Activated T-cell treated with anti-CD3 and anti-CD28 coated beads, Interleukin-2, amount 50 U/mL, for 72 hours (primary cell): ENCODE results near the gene POM121. TPM values are rescaled to one million over a fixed set of nuclear protein-coding genes. Genes with fewer than 3 reads are reported as not detected.
A peak's percentile ranks its signal among the peaks of the same experiment; 100 is the strongest.
"Not testable (repeated sequence)": the region's sequence is repeated elsewhere in the genome, so short reads cannot be mapped to it uniquely, and the experiment has no call there.

Source experiments
- ATAC-seq, 2 donors: fragments of 150-1000 bp; cut with Tn5 transposase; replicated peaks in 1 of 2; 2 replicates each; pipeline ENCODE4 v1.10.0; 2021; ENCODE audit warnings: moderate library complexity in 2 of 2, mild to moderate bottlenecking in 1 of 2
- DNase-seq, 2 donors: peaks; one replicate each; pipeline ENCODE4 v3.0.0; 2021 to 2022; ENCODE audit warnings: mixed read lengths in 1 of 2
- H3K27ac Mint-ChIP-seq: one replicate; pipeline ENCODE4 v1.8.0; 2022; ENCODE audit warnings: mild to moderate bottlenecking, moderate library complexity, mixed read lengths
- H3K27me3 Mint-ChIP-seq: one replicate; pipeline ENCODE4 v1.8.0; 2022; ENCODE audit warnings: low read depth, mixed read lengths
- H3K36me3 Mint-ChIP-seq, 2 donors: one replicate each; pipeline ENCODE4 v1.8.0; 2022; ENCODE audit warnings: mixed read lengths in 2 of 2, mild to moderate bottlenecking in 1 of 2; ENCODE audit not compliant: insufficient read depth in 2 of 2
- H3K4me1 Mint-ChIP-seq: one replicate; pipeline ENCODE4 v1.8.0; 2022; ENCODE audit warnings: low read depth, mixed read lengths
- H3K4me3 Mint-ChIP-seq, 2 donors: one replicate each; pipeline ENCODE4 v1.8.0; 2022; ENCODE audit warnings: mild to moderate bottlenecking in 2 of 2, mixed read lengths in 2 of 2, moderate library complexity in 2 of 2
- H3K9me3 Mint-ChIP-seq, 2 donors: one replicate each; pipeline ENCODE4 v1.8.0; 2022; ENCODE audit warnings: mixed read lengths in 2 of 2
- total RNA-seq, 2 donors: library from RNA; stranded (reverse); gene quantifications; one replicate each; pipeline ENCODE4 v1.2.3, GENCODE V29; 2022

The POM121 gene
- 10 to 100 TPM; 63.4 to 68.0 TPM for total RNA-seq

GRCh38 chr7:72924733-72925545 lies at the start of gene POM121:
Gene POM121, plus strand, starts transcription at chr7:72925095. Its CDS starts 27 bp downstream, at chr7:72925122.
- DNase-seq, result peak; percentile 85 to 90
- peaks cover 12 to 29% of the 10 kb centered on the region in 2 donors for H3K36me3 Mint-ChIP-seq
- no peaks in the 10 kb centered on the region for H3K9me3 Mint-ChIP-seq
- ATAC-seq, result peak; percentile 94 to 95
- peaks cover 30% of the 10 kb centered on the region for H3K4me1 Mint-ChIP-seq
- peak within 1 kb of the TSS; percentile 99 for H3K4me3 Mint-ChIP-seq
- no peaks in the 10 kb centered on the region for H3K27me3 Mint-ChIP-seq
- H3K27ac Mint-ChIP-seq, result peak within 1 kb of the TSS; percentile 99

- Mint-ChIP-seq H3K4me3 (peak overlapping the region; percentile 87 to 98), H3K4me1 (peaks cover 18% of the 10 kb centered on the region), H3K27ac (peak overlapping the region; percentile 57), H3K36me3 (peaks cover 6 to 11% of the 10 kb centered on the region in 2 donors)
- DNase-seq, result peak; percentile 80 to 83
- peak; percentile 100 for ATAC-seq
- H3K9me3 Mint-ChIP-seq, H3K27me3 Mint-ChIP-seq: not testable (repeated sequence)
Observed at GRCh38 chr7:72879079-72879736, 45.7 kb upstream of the POM121 start.

DNA sequence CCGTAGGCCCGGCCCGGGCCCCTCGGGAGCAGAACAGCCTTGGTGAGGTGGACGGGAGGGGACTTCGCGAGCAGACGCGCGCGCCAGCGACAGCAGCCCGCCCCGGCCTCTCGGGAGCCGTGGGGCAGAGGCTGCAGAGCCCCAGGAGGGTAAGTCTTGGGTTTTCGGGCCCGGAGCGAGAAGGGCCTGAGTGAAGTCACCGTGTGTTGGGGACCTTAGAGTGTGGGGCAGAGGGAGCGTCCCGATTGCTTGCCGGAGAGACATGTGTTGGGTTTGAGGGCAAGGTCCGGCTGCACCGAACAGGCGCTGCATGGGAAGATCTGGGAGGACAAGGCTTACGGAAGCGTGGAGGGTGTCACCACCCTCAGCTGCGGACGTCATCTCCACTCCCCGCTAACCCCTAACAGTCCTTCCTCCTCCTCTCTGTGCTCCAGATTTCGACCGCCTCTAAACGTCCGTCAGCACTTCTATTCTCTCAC lies 45.1 kb upstream of the POM121 start:
- Mint-ChIP-seq H3K27ac (peak overlapping the region; percentile 94), H3K4me1 (peaks cover 18% of the 10 kb centered on the region), H3K4me3 (peak overlapping the region; percentile 87 to 98), H3K36me3 (peaks cover 6 to 11% of the 10 kb centered on the region in 2 donors)
- DNase-seq (peak; percentile 53 to 54), ATAC-seq (peak; percentile 10 to 14)
- not testable (repeated sequence) for H3K27me3 Mint-ChIP-seq, H3K9me3 Mint-ChIP-seq

DNA sequence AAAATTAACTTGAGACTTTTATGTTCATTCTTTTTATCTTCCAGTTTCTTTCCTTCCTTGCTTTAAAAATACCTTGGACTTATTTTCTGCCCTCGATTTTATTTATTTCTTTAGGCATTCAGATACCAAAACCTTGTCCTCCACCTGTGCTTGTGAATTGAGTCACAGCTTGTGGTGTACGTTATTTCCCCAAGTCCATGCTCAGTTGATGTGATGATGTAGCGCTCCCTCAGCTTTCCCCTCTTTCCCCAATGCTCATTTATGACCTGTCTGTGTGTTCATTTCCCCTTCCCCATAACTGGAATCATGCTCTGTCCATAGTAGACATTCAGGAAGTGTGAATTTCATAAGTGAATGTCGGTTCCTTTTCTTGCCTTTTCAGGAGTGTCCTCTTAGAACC lies 33.1 kb upstream of the POM121 start:
- DNase-seq, H3K27me3 Mint-ChIP-seq, H3K4me1 Mint-ChIP-seq, ATAC-seq, H3K4me3 Mint-ChIP-seq, H3K9me3 Mint-ChIP-seq: not testable (repeated sequence)
- Mint-ChIP-seq H3K27ac (peak overlapping the region; percentile 3), H3K36me3 (peaks cover 7 to 31% of the 10 kb centered on the region in 2 donors)

GRCh38 chr7:72904740-72905139 lies 20.2 kb upstream of the POM121 start:
- H3K27ac Mint-ChIP-seq, DNase-seq, H3K9me3 Mint-ChIP-seq, H3K4me3 Mint-ChIP-seq, H3K4me1 Mint-ChIP-seq, ATAC-seq, H3K27me3 Mint-ChIP-seq: not testable (repeated sequence)
- H3K36me3 Mint-ChIP-seq, result peaks cover 6 to 35% of the 10 kb centered on the region in 2 donors

- not testable (repeated sequence) for H3K4me3 Mint-ChIP-seq, H3K27ac Mint-ChIP-seq, ATAC-seq, H3K27me3 Mint-ChIP-seq, H3K9me3 Mint-ChIP-seq, DNase-seq
- H3K4me1 Mint-ChIP-seq, result peaks cover 21% of the 10 kb centered on the region
- H3K36me3 Mint-ChIP-seq, result peaks cover 4 to 20% of the 10 kb centered on the region in 2 donors
Observed at GRCh38 chr7:72908422-72908821, 16.5 kb upstream of the POM121 start.

DNA sequence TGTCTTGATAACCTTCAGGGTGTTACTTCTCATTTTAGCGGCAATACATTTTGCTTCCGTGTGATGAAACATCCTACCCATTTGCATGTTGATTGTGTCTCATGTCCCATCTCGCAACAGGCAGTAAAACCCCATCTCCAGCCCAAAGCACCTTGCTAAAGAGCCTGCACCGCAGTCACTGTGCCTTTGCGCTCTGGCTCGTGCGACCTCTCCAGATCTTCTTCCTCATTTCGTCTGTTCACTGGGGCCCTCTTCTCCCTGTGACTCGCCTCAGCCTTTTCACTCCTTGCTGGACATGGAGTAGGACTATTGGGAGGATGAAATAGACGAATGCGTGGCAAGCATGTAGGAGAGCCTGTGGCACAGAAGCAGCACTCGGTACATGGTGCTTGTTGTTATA lies 13.5 kb upstream of the POM121 start:
- peak overlapping the region; percentile 95 for H3K27ac Mint-ChIP-seq
- not testable (repeated sequence) for H3K27me3 Mint-ChIP-seq, DNase-seq, H3K4me3 Mint-ChIP-seq, H3K9me3 Mint-ChIP-seq, ATAC-seq
- peaks cover 7 to 15% of the 10 kb centered on the region in 2 donors for H3K36me3 Mint-ChIP-seq
- H3K4me1 Mint-ChIP-seq, result peaks cover 39% of the 10 kb centered on the region

GRCh38 chr7:72913750-72914149 lies 11.1 kb upstream of the POM121 start:
- not testable (repeated sequence) for H3K27me3 Mint-ChIP-seq, H3K9me3 Mint-ChIP-seq
- Mint-ChIP-seq H3K4me1 (peaks cover 34% of the 10 kb centered on the region), H3K27ac (peak overlapping the region; percentile 3), H3K36me3 (peaks cover 7 to 12% of the 10 kb centered on the region in 2 donors), H3K4me3 (peak overlapping the region; percentile 13 to 25)
- ATAC-seq, result peak in 1 of 2 donors; percentile 50
- DNase-seq, result peak; percentile 19 to 38

GRCh38 chr7:72914756-72915525 lies 10.0 kb upstream of the POM121 start:
- H3K27me3 Mint-ChIP-seq, H3K27ac Mint-ChIP-seq, H3K4me3 Mint-ChIP-seq, H3K9me3 Mint-ChIP-seq: not testable (repeated sequence)
- peaks cover 34% of the 10 kb centered on the region for H3K4me1 Mint-ChIP-seq
- ATAC-seq (peak; percentile 72 to 81), DNase-seq (peak; percentile 56 to 62)
- H3K36me3 Mint-ChIP-seq, result peaks cover 7 to 12% of the 10 kb centered on the region in 2 donors

DNA sequence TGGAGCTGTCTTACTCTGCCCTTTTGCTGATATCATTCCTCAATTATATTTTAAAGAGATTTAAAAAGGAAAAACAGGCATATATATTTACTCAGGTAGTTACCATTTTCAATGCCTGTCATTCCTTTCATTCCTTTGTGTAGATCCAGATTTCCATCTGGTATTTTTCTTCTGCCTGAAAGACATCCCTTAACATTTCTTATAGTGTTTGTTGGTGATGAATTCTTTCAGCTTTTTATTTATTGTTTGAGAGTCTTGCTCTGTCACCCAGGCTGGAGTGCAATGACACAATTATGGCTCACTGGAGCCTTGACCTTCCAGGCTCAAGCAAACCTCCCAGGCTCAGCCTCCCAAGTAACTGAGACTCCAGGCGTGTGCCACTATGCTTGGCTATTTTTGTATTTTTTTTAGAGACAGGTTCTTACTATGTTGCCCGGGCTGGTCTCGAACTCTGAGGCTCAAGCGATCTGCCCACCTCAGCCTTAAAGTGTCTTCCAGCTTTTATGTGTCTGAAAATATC lies 5.6 kb upstream of the POM121 start:
- Mint-ChIP-seq H3K4me3 (no peak overlapping the region), H3K27ac (peak overlapping the region; percentile 91), H3K9me3 (no peaks in the 10 kb centered on the region), H3K4me1 (peaks cover 19% of the 10 kb centered on the region), H3K36me3 (peaks cover 4 to 14% of the 10 kb centered on the region in 2 donors), H3K27me3 (no peaks in the 10 kb centered on the region)
- DNase-seq (no peak), ATAC-seq (no peak)

DNA sequence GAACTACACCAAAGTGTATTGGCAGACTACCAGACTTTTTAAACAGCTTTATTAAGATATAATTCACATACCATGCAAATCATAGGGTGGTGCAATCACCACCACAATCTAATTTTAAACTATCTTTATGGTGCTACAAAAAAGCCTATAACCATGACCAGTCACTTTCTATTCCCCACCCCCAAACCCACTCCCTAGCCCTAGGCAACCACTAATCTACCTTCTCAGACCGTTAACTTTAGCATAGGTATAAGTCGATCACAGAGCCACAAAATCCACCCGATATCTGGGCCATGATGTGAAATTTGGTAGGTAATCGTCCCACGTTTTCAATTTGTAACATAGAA lies 536 bp upstream of the POM121 start:
- H3K9me3 Mint-ChIP-seq, result no peaks in the 10 kb centered on the region
- peaks cover 12 to 29% of the 10 kb centered on the region in 2 donors for H3K36me3 Mint-ChIP-seq
- ATAC-seq (peak; percentile 30 to 42), DNase-seq (peak in 1 of 2 donors; percentile 10)
- peak overlapping the region; percentile 99 for H3K27ac Mint-ChIP-seq
- no peaks in the 10 kb centered on the region for H3K27me3 Mint-ChIP-seq
- peak overlapping the region; percentile 99 for H3K4me3 Mint-ChIP-seq
- peaks cover 30% of the 10 kb centered on the region for H3K4me1 Mint-ChIP-seq

DNA sequence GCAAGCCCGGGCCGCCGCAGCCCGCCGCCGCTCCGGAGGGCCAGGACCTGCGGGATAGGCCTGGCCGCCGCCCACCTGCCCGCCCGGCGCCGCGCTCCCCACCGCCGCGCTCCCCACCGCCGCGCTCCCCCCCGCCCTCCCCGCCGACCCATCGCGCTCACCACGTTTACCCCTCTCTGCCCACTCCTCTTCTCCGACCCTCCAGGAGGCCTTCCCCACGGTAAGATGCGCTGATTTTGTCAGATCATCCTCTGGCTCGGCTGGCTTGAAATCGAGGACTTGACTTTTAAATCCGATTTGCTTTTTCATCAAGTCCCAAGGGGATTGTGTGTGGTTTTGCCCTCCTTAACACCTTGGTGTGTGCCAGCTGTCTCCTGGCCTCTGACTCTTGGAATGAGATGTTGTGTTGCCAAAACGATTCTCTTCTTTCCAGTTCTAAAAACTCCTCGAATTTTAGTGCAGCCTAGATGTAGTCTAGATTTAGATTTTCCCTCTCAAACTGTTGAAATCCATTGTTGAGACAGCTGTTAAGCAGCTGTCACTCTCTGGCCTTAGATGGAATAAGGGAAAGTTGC lies 738 bp downstream of the POM121 start:
- Mint-ChIP-seq H3K27me3 (no peaks in the 10 kb centered on the region), H3K4me1 (peaks cover 30% of the 10 kb centered on the region), H3K36me3 (peaks cover 16 to 32% of the 10 kb centered on the region in 2 donors), H3K27ac (peak overlapping the region; percentile 96), H3K4me3 (peak overlapping the region; percentile 99), H3K9me3 (no peaks in the 10 kb centered on the region)
- peak in 1 of 2 donors; percentile 45 for ATAC-seq
- no peak for DNase-seq
